Stimulated activated CD8-positive, alpha-beta memory T cell treated with anti-CD3 and anti-CD28 coated beads, Interleukin-12 subunit alpha, Interleukin-12 subunit beta, amount 100 ng/mL, for 4 hours (primary cell): ENCODE measurements around the gene HSPA12B.
A peak's percentile ranks its signal among the peaks of the same experiment; 100 is the strongest.

Experiments
- DNase-seq: peaks from one replicate; pipeline ENCODE4 v3.0.0-alpha.2; 2020; ENCODE audit warnings: low read depth

The HSPA12B gene

GRCh38 chr20:3767110-3767426 lies 34.6 kb downstream of the HSPA12B start:
- no peak for DNase-seq

- DNase-seq: peak; percentile 93
Measured at GRCh38 chr20:3767427-3768341, 35.2 kb downstream of the HSPA12B start, which contains the start of gene ADISSP. Gene ADISSP (minus strand): TSS chr20:3767753. CDS start chr20:3760100, 7,653 bp downstream.

GRCh38 chr20:3768342-3769130 lies 36.1 kb downstream of the HSPA12B start:
- peak; percentile 74 for DNase-seq

- DNase-seq: no peak
Measured at GRCh38 chr20:3771552-3772058, 39.1 kb downstream of the HSPA12B start.

GRCh38 chr20:3775457-3776108 lies 43.1 kb downstream of the HSPA12B start:
- DNase-seq: no peak

GRCh38 chr20:3777381-3777715 lies 44.9 kb downstream of the HSPA12B start:
- no peak for DNase-seq

GRCh38 chr20:3777716-3778629 lies 45.5 kb downstream of the HSPA12B start:
- peak; percentile 37 for DNase-seq

- no peak for DNase-seq
Measured at GRCh38 chr20:3778976-3779375, 46.5 kb downstream of the HSPA12B start.

GRCh38 chr20:3781153-3781910 lies 48.8 kb downstream of the HSPA12B start, which contains the start of gene SPEF1:
Gene SPEF1 (minus strand): TSS chr20:3781448. CDS start chr20:3781287, 161 bp downstream.
- no peak for DNase-seq

- no peak for DNase-seq
Measured at GRCh38 chr20:3782597-3782996, 50.1 kb downstream of the HSPA12B start.

GRCh38 chr20:3783068-3783489 lies 50.6 kb downstream of the HSPA12B start:
- no peak for DNase-seq

GRCh38 chr20:3783511-3784195 lies 51.2 kb downstream of the HSPA12B start:
- no peak for DNase-seq

- no peak for DNase-seq
Measured at GRCh38 chr20:3784216-3784853, 51.9 kb downstream of the HSPA12B start.

GRCh38 chr20:3784863-3785239 lies 52.4 kb downstream of the HSPA12B start:
- DNase-seq: no peak

GRCh38 chr20:3785240-3786125 lies 53.0 kb downstream of the HSPA12B start:
- no peak for DNase-seq

- DNase-seq: no peak
Measured at GRCh38 chr20:3786126-3786484, 53.6 kb downstream of the HSPA12B start.

GRCh38 chr20:3786665-3787323 lies 54.3 kb downstream of the HSPA12B start, which contains the start of gene CENPB:
Gene CENPB (minus strand): TSS chr20:3786740. CDS start chr20:3786483, 257 bp downstream.
- DNase-seq: peak; percentile 87
